Heart left ventricle (tissue), 16 donors: ENCODE results near the gene LRIT1. TPM values are rescaled to one million over a fixed set of nuclear protein-coding genes. Genes with fewer than 3 reads are reported as not detected.

ENCODE experiments used
- ATAC-seq, 4 donors: fragments of 200-7000 bp; cut with Tn5 transposase; one replicate each; pipeline ENCODE4 v1.9.1; 2020 to 2022; ENCODE audit warnings: moderate library complexity in 4 of 4, mild to moderate bottlenecking in 3 of 4, moderate number of reproducible peaks in 1 of 4
- DNase-seq, 5 donors: peaks; one replicate each; pipeline ENCODE4 v3.0.0-alpha.2; 2020
- H3K27ac ChIP-seq, 12 donors: fragments of 200-600 bp; sonication (generic) in 4 of 12; one replicate each; pipeline versions ENCODE4 v1.5.0 to v1.8.0; 2016 to 2022; ENCODE audit warnings: mild to moderate bottlenecking in 2 of 12
- H3K27me3 ChIP-seq, 9 donors: fragments of 200-600 bp; sonication (generic) in 2 of 9; one replicate each; pipeline versions ENCODE4 v1.5.1 to v1.8.0; 2016 to 2022; ENCODE audit warnings: mild to moderate bottlenecking in 3 of 9
- H3K36me3 ChIP-seq, 9 donors: fragments of 200-600 bp; sonication (generic) in 2 of 9; one replicate each; pipeline versions ENCODE4 v1.5.0 to v1.8.0; 2018 to 2022; ENCODE audit warnings: mild to moderate bottlenecking in 2 of 9
- H3K4me1 ChIP-seq, 12 donors: fragments of 200-600 bp; sonication (generic) in 4 of 12; one replicate each; pipeline versions ENCODE4 v1.5.0 to v1.8.0; 2016 to 2022; ENCODE audit warnings: mild to moderate bottlenecking in 3 of 12
- H3K4me3 ChIP-seq, 12 donors: fragments of 200-600 bp; sonication (generic) in 4 of 12; one replicate each; pipeline versions ENCODE4 v1.5.0 to v1.8.0; 2017 to 2022; ENCODE audit warnings: mild to moderate bottlenecking in 9 of 12, moderate library complexity in 4 of 12
- H3K9me3 ChIP-seq, 12 donors: fragments of 200-600 bp; sonication (generic) in 4 of 12; one replicate each; pipeline versions ENCODE4 v1.5.0 to v1.8.0; 2016 to 2022; ENCODE audit warnings: mild to moderate bottlenecking in 1 of 12
- CTCF ChIP-seq, 12 donors: fragments of 200-600 bp; sonication (generic) in 4 of 12; IDR thresholded peaks; one replicate each; pipeline versions ENCODE4 v1.5.0 to v1.8.0; 2018 to 2022; ENCODE audit warnings: antibody characterized with exemption in 12 of 12, mild to moderate bottlenecking in 5 of 12
- POLR2A ChIP-seq, 2 donors: fragments of 450-650 bp; IDR thresholded peaks; one replicate each; pipeline ENCODE4 v1.6.1; 2017; ENCODE audit warnings: antibody characterized with exemption in 2 of 2, mild to moderate bottlenecking in 2 of 2, moderate library complexity in 2 of 2
- WGBS, 4 donors: extraction: QIAGEN DNeasy Blood & Tissue Kit in 2 of 4; methylation state at CpG; one replicate each; pipeline versions ENCODE4 v1.1.5 to v1.1.7; 2013 to 2018; 5-methylcytosine and 5-hydroxymethylcytosine counted together
- intact Hi-C, 10 donors: fragments of 100-400 bp; cut with DNase I; formaldehyde crosslinking; loops; one replicate each; pipeline versions ENCODE4 v1.11.1 to v1.14.2; 2022
- polyA plus RNA-seq, 2 donors: library from polyadenylated mRNA; stranded (reverse); fragments of 200-250 nt; gene quantifications; one replicate each; pipeline ENCODE4 v1.2.3, GENCODE V29; 2013
- total RNA-seq, 9 donors: library from RNA; depleted of rRNA in 2 of 9; stranded (reverse); fragments of >200 nt in 2 of 9; fragmentation: NEBNext Ultra II Directional in 3 of 9; extraction: Animal tissue kit (Norgen Biotek cat#: 25700) in 3 of 9; gene quantifications; one replicate each; pipeline versions ENCODE4 v1.1.0 to v1.2.4, GENCODE V29; 2016 to 2023
- donor health status: ischemic (EF 13 %, LVEDD 7.1; RV severe dilation, severe dysfunction).
- donor health status: healthy with polysubstance abuse.
- donor health status: DM: no; HTN: yes; CAD: no.
- donor health status: DM: no; HTN: no; CAD: no.
- donor health status: ischemic (EF 25% LVEDD 6.9; RV normal size, moderate dysfunction).
- donor health status: ischemic (EF 25% LVEDD 5.7; RV mildly dilated, moderate dysfunction).
- donor health status: healthy.
- donor health status: DM: yes; HTN: yes; CAD: no.
- donor health status: ischemic (EF 35%, LVEDD 5.7; RV mildly dilated, moderate dysfunction).
- donor health status: nonischemic (EF 11% LVEDD 7.7; RV severe dilation, severe dysfunction).
- donor health status: DM: yes; HTN: yes; CAD: no.
- donor health status: PGD.
- donor health status: ischemic (EF 29% LVEDD 5.4; RV normal size, mild dysfunction).
- donor health status: nonischemic (EF 23%, LVEDD 6.1; RV moderate dilation, normal function).

LRIT1 gene
- total and polyA plus RNA-seq, 11 donors: not detected

- Histone ChIP-seq H3K27me3 (peaks cover 0 to 20% (median 0%) of the 10 kb centered on the region in 9 donors), H3K36me3 (no peaks in the 10 kb centered on the region), H3K9me3 (no peaks in the 10 kb centered on the region), H3K27ac (no peak overlapping the region), H3K4me3 (no peak overlapping the region), H3K4me1 (peaks cover 0 to 7% (median 2%) of the 10 kb centered on the region in 12 donors)
- 78 to 88% (median 80%) methylated on average over 5 of the region's 5 CpGs for WGBS, 4 donors
- DNase-seq (no peak), ATAC-seq (no peak)
- TF ChIP-seq CTCF (IDR thresholded peaks at IDR 0.05): no peak
- no peak for TF ChIP-seq POLR2A (IDR thresholded peaks at IDR 0.05)
- intact Hi-C loops: loop anchor here in 9 of 10 donors (1.0 to 10.0 kb wide), 10 partner anchors 89 to 275 kb away; no protein-coding TSS in a partner anchor
Observed at GRCh38 chr10:84263716-84264115, 22.4 kb upstream of the LRIT1 start.

- peaks cover 0 to 32% (median 0%) of the 10 kb centered on the region in 9 donors for H3K27me3 ChIP-seq
- WGBS, 4 donors: 68 to 77% (median 70%) methylated on average over 13 of the region's 13 CpGs
- peaks cover 0 to 7% (median 2%) of the 10 kb centered on the region in 12 donors for H3K4me1 ChIP-seq
- H3K4me3 ChIP-seq: no peak overlapping the region
- no peak overlapping the region for H3K27ac ChIP-seq
- no peaks in the 10 kb centered on the region for H3K9me3 ChIP-seq
- TF ChIP-seq CTCF (IDR thresholded peaks at IDR 0.05) (no peak), POLR2A (IDR thresholded peaks at IDR 0.05) (no peak)
- ATAC-seq (no peak), DNase-seq (no peak)
- intact Hi-C loops: loop anchor here in 5 of 10 donors (2.0 to 10.0 kb wide), 5 partner anchors 90 to 275 kb away; no protein-coding TSS in a partner anchor
- H3K36me3 ChIP-seq: no peaks in the 10 kb centered on the region
Observed at GRCh38 chr10:84262190-84262956, 21.0 kb upstream of the LRIT1 start.

- TF ChIP-seq POLR2A (IDR thresholded peaks at IDR 0.05) (no peak), CTCF (IDR thresholded peaks at IDR 0.05) (no peak)
- no peak for ATAC-seq
- H3K4me3 ChIP-seq: no peak overlapping the region
- intact Hi-C loops: loop anchor here in 5 of 10 donors (5.0 to 10.0 kb wide), 4 partner anchors 91 to 276 kb away; no protein-coding TSS in a partner anchor
- no peak overlapping the region for H3K27ac ChIP-seq
- 73 to 88% (median 84%) methylated on average over 7 of the region's 7 CpGs for WGBS, 4 donors
- H3K9me3 ChIP-seq: no peaks in the 10 kb centered on the region
- DNase-seq: no peak
- peaks cover 0 to 14% (median 3%) of the 10 kb centered on the region in 12 donors for H3K4me1 ChIP-seq
- peaks cover 0 to 39% (median 0%) of the 10 kb centered on the region in 9 donors for H3K27me3 ChIP-seq
- no peaks in the 10 kb centered on the region for H3K36me3 ChIP-seq
Observed at GRCh38 chr10:84261236-84261915, 20.0 kb upstream of the LRIT1 start.
